HEK293 (cell line): ENCODE measurements around the gene BCAP31.
A peak's percentile ranks its signal among the peaks of the same experiment; 100 is the strongest.
"Not testable (repeated sequence)": the region's sequence is repeated elsewhere in the genome, so short reads cannot be mapped to it uniquely, and the experiment has no call there.

Experiments used
- CTCF ChIA-PET: fragments of 350-600 bp; formaldehyde crosslinking; extraction: SDS; loops from one replicate; lab custom pipeline; 2021; ENCODE audit warnings: antibody characterized with exemption; lab: Yijun Ruan, JAX
- POLR2A ChIA-PET: fragments of 300-600 bp; formaldehyde crosslinking; extraction: SDS; loops from one replicate; lab custom pipeline; 2020; ENCODE audit warnings: antibody characterized with exemption, inconsistent platforms; lab: Yijun Ruan, JAX
- H3K27ac ChIP-seq: fragments of 200-500 bp; sonication (Bioruptor generic); 2 replicates; pipeline ENCODE4 v1.5.1; 2014; ENCODE audit warnings: low read depth, low read length, control low read depth, inconsistent platforms; ENCODE audit errors: extremely low read depth
- H3K36me3 ChIP-seq, 2 experiments: fragments of 200-500 bp in 1 of 2; sonication (Bioruptor generic) in 1 of 2; 1 replicate in 1 of 2; 2 replicates in 1 of 2; pipeline ENCODE4 v1.5.1; 2014 to 2017; ENCODE audit warnings: inconsistent platforms in 2 of 2, low read length in 2 of 2; ENCODE audit not compliant: control insufficient read depth in 2 of 2, insufficient read depth in 1 of 2
- H3K4me1 ChIP-seq: fragments of 200-500 bp; sonication (Bioruptor generic); 2 replicates; pipeline ENCODE4 v1.5.1; 2014; ENCODE audit warnings: mild to moderate bottlenecking, low read length, inconsistent platforms; ENCODE audit not compliant: control insufficient read depth, insufficient read depth
- H3K4me3 ChIP-seq: 2 replicates; pipeline ENCODE4 v1.5.1; 2011; ENCODE audit warnings: low read depth, mild to moderate bottlenecking, control low read depth, low read length, moderate library complexity
- H3K9me3 ChIP-seq: fragments of 200-500 bp; sonication (Bioruptor generic); 2 replicates; pipeline ENCODE4 v1.5.1; 2014; ENCODE audit warnings: low read depth, low read length, inconsistent platforms; ENCODE audit not compliant: control insufficient read depth, insufficient read depth
- BCL11B ChIP-seq: fragments of 450-650 bp; formaldehyde crosslinking; IDR thresholded peaks from 2 replicates; pipeline ENCODE4 v1.5.1; 2016; ENCODE audit warnings: low read depth, missing biosample characterization, missing genetic modification characterization
- KLF1 ChIP-seq: fragments of 450-650 bp; formaldehyde crosslinking; IDR thresholded peaks from 2 replicates; pipeline ENCODE4 v1.5.1; 2016; ENCODE audit warnings: missing biosample characterization, missing genetic modification characterization
- KLF8 ChIP-seq: fragments of 450-650 bp; formaldehyde crosslinking; IDR thresholded peaks from 2 replicates; pipeline ENCODE4 v1.5.1; 2016; ENCODE audit warnings: missing biosample characterization, missing genetic modification characterization
- KLF9 ChIP-seq: fragments of 450-650 bp; formaldehyde crosslinking; IDR thresholded peaks from 2 replicates; pipeline ENCODE4 v1.5.1; 2016; ENCODE audit warnings: missing biosample characterization, missing genetic modification characterization, low read depth
- SCRT1 ChIP-seq: fragments of 450-650 bp; formaldehyde crosslinking; IDR thresholded peaks from 2 replicates; pipeline ENCODE4 v1.5.1; 2016; ENCODE audit warnings: missing biosample characterization, missing genetic modification characterization, borderline replicate concordance
- SETDB1 ChIP-seq: IDR thresholded peaks from one replicate; pipeline ENCODE4 v1.6.1; 2017; ENCODE audit warnings: mild to moderate bottlenecking, low read length, moderate library complexity, mixed read lengths; ENCODE audit not compliant: insufficient read length
- WT1 ChIP-seq: fragments of 450-650 bp; formaldehyde crosslinking; IDR thresholded peaks from 2 replicates; pipeline ENCODE4 v1.5.1; 2016; ENCODE audit warnings: missing biosample characterization, missing genetic modification characterization
- ZBTB17 ChIP-seq: fragments of 450-650 bp; formaldehyde crosslinking; IDR thresholded peaks from 2 replicates; pipeline ENCODE4 v1.5.1; 2016; ENCODE audit warnings: missing biosample characterization, missing genetic modification characterization
- ZNF132 ChIP-seq: fragments of 450-650 bp; formaldehyde crosslinking; IDR thresholded peaks from 2 replicates; pipeline ENCODE4 v1.5.1; 2017; ENCODE audit warnings: missing biosample characterization, missing genetic modification characterization, borderline replicate concordance
- ZNF248 ChIP-seq: fragments of 450-650 bp; formaldehyde crosslinking; IDR thresholded peaks from 2 replicates; pipeline ENCODE4 v1.5.1; 2017; ENCODE audit warnings: missing biosample characterization, missing genetic modification characterization
- ZNF302 ChIP-seq: fragments of 450-650 bp; formaldehyde crosslinking; IDR thresholded peaks from 2 replicates; pipeline ENCODE4 v1.5.1; 2016; ENCODE audit warnings: missing biosample characterization, missing genetic modification characterization, low read depth
- ZNF324 ChIP-seq: fragments of 450-650 bp; formaldehyde crosslinking; IDR thresholded peaks from 2 replicates; pipeline ENCODE4 v1.5.1; 2016; ENCODE audit warnings: missing biosample characterization, missing genetic modification characterization
- ZNF529 ChIP-seq: fragments of 450-650 bp; formaldehyde crosslinking; IDR thresholded peaks from 2 replicates; pipeline ENCODE4 v1.5.1; 2017; ENCODE audit warnings: missing genetic modification characterization, missing biosample characterization; ENCODE audit not compliant: insufficient replicate concordance
- ZNF555 ChIP-seq: fragments of 450-650 bp; formaldehyde crosslinking; conservative IDR thresholded peaks from 2 replicates; pipeline ENCODE4 v1.5.1; 2017; ENCODE audit warnings: missing biosample characterization, mild to moderate bottlenecking, missing genetic modification characterization, inconsistent platforms
- ZNF600 ChIP-seq: fragments of 450-650 bp; formaldehyde crosslinking; IDR thresholded peaks from 2 replicates; pipeline ENCODE4 v1.5.1; 2016; ENCODE audit warnings: missing biosample characterization, missing genetic modification characterization
- ZNF629 ChIP-seq: fragments of 450-650 bp; formaldehyde crosslinking; IDR thresholded peaks from 2 replicates; pipeline ENCODE4 v1.5.1; 2017; ENCODE audit warnings: missing biosample characterization, missing genetic modification characterization
- ZNF664 ChIP-seq: fragments of 450-650 bp; formaldehyde crosslinking; IDR thresholded peaks from 2 replicates; pipeline ENCODE4 v1.5.1; 2016; ENCODE audit warnings: missing biosample characterization, missing genetic modification characterization
- ZNF791 ChIP-seq: fragments of 450-650 bp; formaldehyde crosslinking; IDR thresholded peaks from 2 replicates; pipeline ENCODE4 v1.5.1; 2016; ENCODE audit warnings: missing biosample characterization, missing genetic modification characterization
- TF ChIP-seq, protein P1 (sequence below): fragments of 450-650 bp; formaldehyde crosslinking; IDR thresholded peaks from 2 replicates; pipeline ENCODE4 v1.5.1; 2016; ENCODE audit warnings: missing biosample characterization, missing genetic modification characterization
- TF ChIP-seq, protein P2 (sequence below): fragments of 450-650 bp; formaldehyde crosslinking; optimal IDR thresholded peaks from 2 replicates; pipeline ENCODE3; 2016; ENCODE audit warnings: missing biosample characterization, mild to moderate bottlenecking, missing genetic modification characterization
- TF ChIP-seq, protein P3 (sequence below): fragments of 450-650 bp; formaldehyde crosslinking; IDR thresholded peaks from 2 replicates; pipeline ENCODE4 v1.5.1; 2016; ENCODE audit warnings: missing biosample characterization, missing genetic modification characterization, borderline replicate concordance

Gene BCAP31

DNA sequence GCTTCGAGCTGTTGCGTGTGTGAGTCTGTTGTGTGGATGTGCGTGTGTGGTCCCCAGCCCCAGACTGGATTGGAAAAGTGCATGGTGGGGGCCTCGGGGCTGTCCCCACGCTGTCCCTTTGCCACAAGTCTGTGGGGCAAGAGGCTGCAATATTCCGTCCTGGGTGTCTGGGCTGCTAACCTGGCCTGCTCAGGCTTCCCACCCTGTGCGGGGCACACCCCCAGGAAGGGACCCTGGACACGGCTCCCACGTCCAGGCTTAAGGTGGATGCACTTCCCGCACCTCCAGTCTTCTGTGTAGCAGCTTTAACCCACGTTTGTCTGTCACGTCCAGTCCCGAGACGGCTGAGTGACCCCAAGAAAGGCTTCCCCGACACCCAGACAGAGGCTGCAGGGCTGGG lies 28.1 kb downstream of the BCAP31 start (continued):
- TF ChIP-seq SETDB1 (no peak), ZNF629 (tag by site-specific recombination) (no peak)

DNA sequence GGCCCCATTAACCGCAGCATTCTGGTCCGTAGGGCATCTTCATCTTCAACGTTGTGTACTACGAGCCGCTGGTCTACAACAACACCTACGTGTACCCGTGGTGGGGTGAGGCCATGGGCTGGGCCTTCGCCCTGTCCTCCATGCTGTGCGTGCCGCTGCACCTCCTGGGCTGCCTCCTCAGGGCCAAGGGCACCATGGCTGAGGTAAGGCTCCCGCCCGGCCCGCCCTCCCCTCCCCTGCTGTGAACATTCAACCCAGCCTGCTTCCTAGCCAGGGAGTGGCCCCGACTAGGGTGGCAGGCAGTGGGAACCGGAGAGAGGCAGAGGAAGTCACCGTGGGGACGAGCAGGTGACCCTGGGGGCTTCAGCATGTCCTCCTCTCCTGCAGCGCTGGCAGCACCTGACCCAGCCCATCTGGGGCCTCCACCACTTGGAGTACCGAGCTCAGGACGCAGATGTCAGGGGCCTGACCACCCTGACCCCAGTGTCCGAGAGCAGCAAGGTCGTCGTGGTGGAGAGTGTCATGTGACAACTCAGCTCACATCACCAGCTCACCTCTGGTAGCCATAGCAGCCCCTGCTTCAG lies 29.4 kb downstream of the BCAP31 start:
- no peaks in the 10 kb centered on the region for H3K9me3 ChIP-seq
- ChIA-PET POLR2A (interaction anchor here (1.4 kb wide), 1 partner anchor 14 kb away, joined by 3 read pairs; no protein-coding TSS in a partner anchor), CTCF (interaction anchor here (1.0 kb wide), 1 partner anchor 26 kb away, joined by 3 read pairs; no protein-coding TSS in a partner anchor)

DNA sequence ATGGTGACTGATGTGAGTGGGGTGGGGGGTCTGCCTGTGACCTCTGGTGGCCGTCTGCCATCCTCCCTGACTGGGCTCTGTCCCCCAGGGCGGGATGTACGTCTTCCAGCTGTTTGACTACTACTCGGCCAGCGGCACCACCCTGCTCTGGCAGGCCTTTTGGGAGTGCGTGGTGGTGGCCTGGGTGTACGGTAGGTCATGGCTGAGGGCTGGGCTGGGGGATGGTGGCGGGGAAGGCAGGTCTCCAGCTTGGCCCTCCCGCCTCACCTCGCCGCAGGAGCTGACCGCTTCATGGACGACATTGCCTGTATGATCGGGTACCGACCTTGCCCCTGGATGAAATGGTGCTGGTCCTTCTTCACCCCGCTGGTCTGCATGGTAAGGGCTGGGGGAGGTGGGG lies 29.9 kb downstream of the BCAP31 start:
- H3K27ac ChIP-seq, POLR2A ChIA-PET, H3K4me3 ChIP-seq, H3K4me1 ChIP-seq, CTCF ChIA-PET, H3K9me3 ChIP-seq: not testable (repeated sequence)
- peaks cover 0 to 76% of the 10 kb centered on the region in 2 experiments; a peak in 1 of 3 replicates for H3K36me3 ChIP-seq

More for the DNA sequence above, 29.4 kb downstream of the BCAP31 start:
- peaks cover 0 to 77% of the 10 kb centered on the region in 2 experiments; a peak in 1 of 3 replicates for H3K36me3 ChIP-seq
- TF ChIP-seq ZNF529 (tag by site-specific recombination) (no peak), KLF1 (tag by site-specific recombination) (peak; percentile 87)
- TF ChIP-seq, protein P1, sequence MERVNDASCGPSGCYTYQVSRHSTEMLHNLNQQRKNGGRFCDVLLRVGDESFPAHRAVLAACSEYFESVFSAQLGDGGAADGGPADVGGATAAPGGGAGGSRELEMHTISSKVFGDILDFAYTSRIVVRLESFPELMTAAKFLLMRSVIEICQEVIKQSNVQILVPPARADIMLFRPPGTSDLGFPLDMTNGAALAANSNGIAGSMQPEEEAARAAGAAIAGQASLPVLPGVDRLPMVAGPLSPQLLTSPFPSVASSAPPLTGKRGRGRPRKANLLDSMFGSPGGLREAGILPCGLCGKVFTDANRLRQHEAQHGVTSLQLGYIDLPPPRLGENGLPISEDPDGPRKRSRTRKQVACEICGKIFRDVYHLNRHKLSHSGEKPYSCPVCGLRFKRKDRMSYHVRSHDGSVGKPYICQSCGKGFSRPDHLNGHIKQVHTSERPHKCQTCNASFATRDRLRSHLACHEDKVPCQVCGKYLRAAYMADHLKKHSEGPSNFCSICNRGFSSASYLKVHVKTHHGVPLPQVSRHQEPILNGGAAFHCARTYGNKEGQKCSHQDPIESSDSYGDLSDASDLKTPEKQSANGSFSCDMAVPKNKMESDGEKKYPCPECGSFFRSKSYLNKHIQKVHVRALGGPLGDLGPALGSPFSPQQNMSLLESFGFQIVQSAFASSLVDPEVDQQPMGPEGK = no peak
- no peaks in the 10 kb centered on the region for H3K4me1 ChIP-seq
- no peak overlapping the region for H3K4me3 ChIP-seq
- H3K27ac ChIP-seq = no peak overlapping the region

DNA sequence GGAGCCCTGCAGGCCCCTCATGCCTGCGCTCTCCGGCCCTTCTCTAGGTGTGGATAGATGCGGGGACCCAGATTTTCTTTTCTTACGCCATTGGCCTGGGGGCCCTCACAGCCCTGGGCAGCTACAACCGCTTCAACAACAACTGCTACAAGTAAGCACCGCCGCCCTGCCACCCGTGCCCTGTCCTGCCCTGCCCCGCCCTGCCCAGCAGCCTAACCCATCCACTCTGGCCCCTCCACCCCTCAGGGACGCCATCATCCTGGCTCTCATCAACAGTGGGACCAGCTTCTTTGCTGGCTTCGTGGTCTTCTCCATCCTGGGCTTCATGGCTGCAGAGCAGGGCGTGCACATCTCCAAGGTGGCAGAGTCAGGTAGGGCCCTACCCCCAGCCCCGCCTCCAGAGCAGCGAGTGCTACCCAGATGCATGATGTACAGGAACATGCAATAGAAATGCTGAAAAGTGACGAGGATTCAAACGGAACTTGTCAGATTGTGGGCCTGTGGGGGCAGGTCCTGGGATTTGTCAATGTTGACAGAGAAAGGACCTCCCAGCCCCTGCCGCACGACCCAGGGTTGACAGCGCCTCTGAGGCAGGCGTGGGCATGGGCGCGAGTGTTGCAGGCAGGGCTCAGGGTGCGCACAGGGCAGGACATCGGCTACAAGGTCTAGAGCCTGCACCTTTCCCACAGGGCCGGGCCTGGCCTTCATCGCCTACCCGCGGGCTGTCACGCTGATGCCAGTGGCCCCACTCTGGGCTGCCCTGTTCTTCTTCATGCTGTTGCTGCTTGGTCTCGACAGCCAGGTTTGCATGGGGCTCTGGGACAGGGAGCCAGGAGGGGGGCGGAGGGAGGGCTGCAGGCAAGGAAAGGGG lies 30.7 kb downstream of the BCAP31 start:
- Histone ChIP-seq H3K4me1 (no peaks in the 10 kb centered on the region), H3K36me3 (peaks cover 0 to 76% of the 10 kb centered on the region in 2 experiments; a peak in 1 of 3 replicates), H3K4me3 (no peak overlapping the region), H3K9me3 (no peaks in the 10 kb centered on the region), H3K27ac (no peak overlapping the region)
- CTCF ChIA-PET = interaction anchor here (0.5 to 1.8 kb wide), 2 partner anchors 15 to 253 kb away, joined by 3 to 4 read pairs; no protein-coding TSS in a partner anchor
- POLR2A ChIA-PET = no interaction called here
- no peak for TF ChIP-seq KLF9 (tag by site-specific recombination)
- TF ChIP-seq BCL11B (tag by site-specific recombination) = no peak
- no peak for TF ChIP-seq SCRT1
- TF ChIP-seq ZNF132 (tag by site-specific recombination) = no peak
- TF ChIP-seq KLF1 (tag by site-specific recombination) = peak; percentile 80
- no peak for TF ChIP-seq ZNF302 (tag by site-specific recombination)
- no peak for TF ChIP-seq ZNF555 (tag by site-specific recombination)
- no peak for TF ChIP-seq ZNF664 (tag by site-specific recombination)
- TF ChIP-seq, protein P2, sequence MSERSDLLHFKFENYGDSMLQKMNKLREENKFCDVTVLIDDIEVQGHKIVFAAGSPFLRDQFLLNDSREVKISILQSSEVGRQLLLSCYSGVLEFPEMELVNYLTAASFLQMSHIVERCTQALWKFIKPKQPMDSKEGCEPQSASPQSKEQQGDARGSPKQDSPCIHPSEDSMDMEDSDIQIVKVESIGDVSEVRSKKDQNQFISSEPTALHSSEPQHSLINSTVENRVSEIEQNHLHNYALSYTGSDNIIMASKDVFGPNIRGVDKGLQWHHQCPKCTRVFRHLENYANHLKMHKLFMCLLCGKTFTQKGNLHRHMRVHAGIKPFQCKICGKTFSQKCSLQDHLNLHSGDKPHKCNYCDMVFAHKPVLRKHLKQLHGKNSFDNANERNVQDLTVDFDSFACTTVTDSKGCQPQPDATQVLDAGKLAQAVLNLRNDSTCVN = no peak
- TF ChIP-seq, protein P3, sequence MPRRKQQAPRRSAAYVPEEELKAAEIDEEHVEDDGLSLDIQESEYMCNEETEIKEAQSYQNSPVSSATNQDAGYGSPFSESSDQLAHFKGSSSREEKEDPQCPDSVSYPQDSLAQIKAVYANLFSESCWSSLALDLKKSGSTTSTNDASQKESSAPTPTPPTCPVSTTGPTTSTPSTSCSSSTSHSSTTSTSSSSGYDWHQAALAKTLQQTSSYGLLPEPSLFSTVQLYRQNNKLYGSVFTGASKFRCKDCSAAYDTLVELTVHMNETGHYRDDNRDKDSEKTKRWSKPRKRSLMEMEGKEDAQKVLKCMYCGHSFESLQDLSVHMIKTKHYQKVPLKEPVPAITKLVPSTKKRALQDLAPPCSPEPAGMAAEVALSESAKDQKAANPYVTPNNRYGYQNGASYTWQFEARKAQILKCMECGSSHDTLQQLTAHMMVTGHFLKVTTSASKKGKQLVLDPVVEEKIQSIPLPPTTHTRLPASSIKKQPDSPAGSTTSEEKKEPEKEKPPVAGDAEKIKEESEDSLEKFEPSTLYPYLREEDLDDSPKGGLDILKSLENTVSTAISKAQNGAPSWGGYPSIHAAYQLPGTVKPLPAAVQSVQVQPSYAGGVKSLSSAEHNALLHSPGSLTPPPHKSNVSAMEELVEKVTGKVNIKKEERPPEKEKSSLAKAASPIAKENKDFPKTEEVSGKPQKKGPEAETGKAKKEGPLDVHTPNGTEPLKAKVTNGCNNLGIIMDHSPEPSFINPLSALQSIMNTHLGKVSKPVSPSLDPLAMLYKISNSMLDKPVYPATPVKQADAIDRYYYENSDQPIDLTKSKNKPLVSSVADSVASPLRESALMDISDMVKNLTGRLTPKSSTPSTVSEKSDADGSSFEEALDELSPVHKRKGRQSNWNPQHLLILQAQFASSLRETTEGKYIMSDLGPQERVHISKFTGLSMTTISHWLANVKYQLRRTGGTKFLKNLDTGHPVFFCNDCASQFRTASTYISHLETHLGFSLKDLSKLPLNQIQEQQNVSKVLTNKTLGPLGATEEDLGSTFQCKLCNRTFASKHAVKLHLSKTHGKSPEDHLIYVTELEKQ (tag by site-specific recombination) = no peak
- TF ChIP-seq KLF8 (tag by site-specific recombination) = peak; percentile 23; the same call in 1 of the 2 replicates
- no peak for TF ChIP-seq ZNF248
- peak; percentile 81 for TF ChIP-seq ZBTB17 (tag by site-specific recombination)
- no peak for TF ChIP-seq ZNF791 (tag by site-specific recombination)
- no peak for TF ChIP-seq ZNF600 (tag by site-specific recombination)
- no peak for TF ChIP-seq ZNF324 (tag by site-specific recombination)
- no peak for TF ChIP-seq WT1
